ENCODE results near the gene RPS6KA2. TPM values are rescaled to one million over a fixed set of nuclear protein-coding genes. Genes with fewer than 3 reads are reported as not detected.
A peak's percentile ranks its signal among the peaks of the same experiment; 100 is the strongest.

RPS6KA2 gene
- total RNA-seq, 2 experiments from 2014 or later: 9.3 to 10.9 TPM

DNA sequence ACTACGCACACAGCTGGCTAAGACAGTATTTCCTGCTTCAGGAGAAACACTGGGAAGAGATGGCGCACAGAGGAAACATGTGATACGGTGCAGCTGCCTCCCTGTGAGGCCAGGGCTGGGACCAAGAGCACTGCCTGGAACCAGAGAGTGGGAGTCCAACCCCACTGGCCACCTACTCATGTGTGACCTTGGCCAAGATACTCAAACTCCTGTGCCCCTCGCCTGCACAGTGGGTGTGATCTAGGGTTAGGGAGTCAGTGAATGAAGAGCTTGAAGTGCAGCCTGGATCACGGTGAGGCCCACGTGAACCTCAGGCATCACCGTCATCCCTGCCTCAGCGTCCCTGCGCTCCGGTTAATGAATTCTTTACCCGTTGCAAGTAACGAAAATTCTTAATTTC lies 202.6 kb downstream of the RPS6KA2 start:
- CTCF ChIA-PET: interaction anchor here (1.0 kb wide), 1 partner anchor 24 kb away, joined by 3 read pairs; no protein-coding TSS in a partner anchor
- peaks cover 12% of the 10 kb centered on the region for H3K36me3 Mint-ChIP-seq (ENCODE audit: low read depth)
- H3K4me1 Mint-ChIP-seq: peaks cover 11% of the 10 kb centered on the region
- ATAC-seq (no peak), DNase-seq (no peak)
- no peak overlapping the region for H3K4me3 Mint-ChIP-seq
- POLR2A ChIA-PET: no interaction called here
- no peak overlapping the region for H3K27ac Mint-ChIP-seq
- no peaks in the 10 kb centered on the region for H3K27me3 Mint-ChIP-seq
- intact Hi-C loops (cut with DNase I, micrococcal nuclease): no loop called here
- peaks cover 2% of the 10 kb centered on the region for H3K9me3 Mint-ChIP-seq (ENCODE audit: low read depth)

DNA sequence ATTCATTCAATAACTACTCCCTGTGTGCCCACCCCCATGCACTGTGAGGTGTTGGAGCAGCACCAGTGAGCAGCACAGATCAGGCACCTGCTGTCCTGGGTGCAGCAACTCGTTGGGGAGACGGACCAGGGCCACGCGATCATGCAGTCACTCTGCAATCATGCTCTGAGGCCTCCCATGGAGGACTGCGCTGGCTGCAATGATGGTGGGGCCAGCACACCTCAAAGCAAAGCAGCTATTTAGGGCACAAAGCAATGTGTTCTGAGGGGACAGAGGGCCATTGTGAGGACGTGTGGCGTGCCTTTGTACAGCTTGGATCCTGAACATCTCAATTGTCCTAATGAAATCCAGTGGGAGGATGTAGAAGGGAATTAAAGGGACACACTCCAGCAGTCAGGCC lies 203.3 kb downstream of the RPS6KA2 start:
- no peak for ATAC-seq
- no peak for DNase-seq
- CTCF ChIA-PET: interaction anchor here (1.0 kb wide), 1 partner anchor 23 kb away, joined by 3 read pairs; no protein-coding TSS in a partner anchor
- Mint-ChIP-seq H3K36me3 (ENCODE audit: low read depth) (peaks cover 9% of the 10 kb centered on the region), H3K9me3 (ENCODE audit: low read depth) (peaks cover 2% of the 10 kb centered on the region), H3K4me1 (peaks cover 17% of the 10 kb centered on the region), H3K27me3 (no peaks in the 10 kb centered on the region), H3K27ac (no peak overlapping the region), H3K4me3 (no peak overlapping the region)
- intact Hi-C loops (cut with DNase I, micrococcal nuclease): no loop called here
- POLR2A ChIA-PET: no interaction called here

DNA sequence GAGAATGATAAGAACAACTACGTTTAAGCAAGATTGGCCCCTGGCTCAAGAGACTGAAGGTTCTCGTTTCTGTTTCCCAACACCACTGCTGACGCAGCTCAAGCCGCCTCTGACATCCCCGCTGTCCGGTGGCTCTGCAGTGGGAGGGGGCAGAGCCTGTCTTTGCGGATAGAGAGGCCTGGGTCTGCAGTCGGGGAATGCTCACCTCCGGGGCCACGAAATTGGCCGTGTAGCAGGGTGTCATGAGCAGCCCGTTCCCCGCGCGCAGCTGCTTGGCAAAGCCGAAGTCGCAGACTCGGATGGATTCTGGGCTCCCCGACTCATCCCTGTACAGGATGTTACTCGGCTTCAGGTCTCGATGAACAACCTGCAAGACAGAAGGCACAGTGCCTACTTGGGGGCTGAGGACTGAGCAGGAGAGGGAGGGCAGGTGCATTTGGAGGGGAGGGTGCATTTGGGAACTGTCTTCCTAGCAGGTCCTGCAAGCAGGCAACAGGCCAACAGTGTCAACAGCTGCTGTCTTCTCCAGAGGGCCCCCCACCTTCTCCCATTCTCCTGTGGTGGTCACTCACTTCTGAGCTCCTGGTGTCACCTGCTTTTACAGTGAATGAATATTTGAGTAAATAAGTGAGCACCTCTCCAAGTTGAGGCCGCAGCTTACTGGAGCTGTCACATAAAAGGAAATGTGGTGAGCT lies 203.9 kb downstream of the RPS6KA2 start:
- DNase-seq (no peak), ATAC-seq (no peak)
- intact Hi-C loops (cut with DNase I, micrococcal nuclease): no loop called here
- POLR2A ChIA-PET: interaction anchor here (0.6 kb wide), 1 partner anchor 242 kb away, joined by 3 read pairs; no protein-coding TSS in a partner anchor
- H3K4me1 Mint-ChIP-seq: peaks cover 23% of the 10 kb centered on the region
- CTCF ChIA-PET: interaction anchor here (1.0 kb wide), 1 partner anchor 23 kb away, joined by 3 read pairs; no protein-coding TSS in a partner anchor
- peaks cover 7% of the 10 kb centered on the region for H3K36me3 Mint-ChIP-seq (ENCODE audit: low read depth)
- no peaks in the 10 kb centered on the region for H3K9me3 Mint-ChIP-seq (ENCODE audit: low read depth)
- H3K27me3 Mint-ChIP-seq: no peaks in the 10 kb centered on the region
- no peak overlapping the region for H3K27ac Mint-ChIP-seq
- H3K4me3 Mint-ChIP-seq: no peak overlapping the region

- ChIA-PET CTCF (interaction anchor here (1.0 kb wide), 1 partner anchor 22 kb away, joined by 3 read pairs; no protein-coding TSS in a partner anchor), POLR2A (no interaction called here)
- H3K27me3 Mint-ChIP-seq: no peaks in the 10 kb centered on the region
- no peak overlapping the region for H3K4me3 Mint-ChIP-seq
- H3K9me3 Mint-ChIP-seq (ENCODE audit: low read depth): no peaks in the 10 kb centered on the region
- DNase-seq (no peak), ATAC-seq (no peak)
- H3K4me1 Mint-ChIP-seq: peaks cover 32% of the 10 kb centered on the region
- H3K36me3 Mint-ChIP-seq (ENCODE audit: low read depth): peaks cover 9% of the 10 kb centered on the region
- no peak overlapping the region for H3K27ac Mint-ChIP-seq
- intact Hi-C loops (cut with DNase I, micrococcal nuclease): no loop called here
Observed at GRCh38 chr6:166422201-166422940, 204.7 kb downstream of the RPS6KA2 start.

GRCh38 chr6:166420351-166420750 lies 206.7 kb downstream of the RPS6KA2 start:
- peaks cover 52% of the 10 kb centered on the region for H3K4me1 Mint-ChIP-seq
- intact Hi-C loops (cut with DNase I, micrococcal nuclease): no loop called here
- ATAC-seq: no peak
- H3K36me3 Mint-ChIP-seq (ENCODE audit: low read depth): peaks cover 22% of the 10 kb centered on the region
- POLR2A ChIA-PET: no interaction called here
- peaks cover 10% of the 10 kb centered on the region for H3K9me3 Mint-ChIP-seq (ENCODE audit: low read depth)
- CTCF ChIA-PET: interaction anchor here (1.0 kb wide), 1 partner anchor 39 kb away, joined by 3 read pairs; no protein-coding TSS in a partner anchor
- H3K27ac Mint-ChIP-seq: no peak overlapping the region
- H3K4me3 Mint-ChIP-seq: no peak overlapping the region
- DNase-seq: no peak
- H3K27me3 Mint-ChIP-seq: no peaks in the 10 kb centered on the region

GRCh38 chr6:166419717-166420116 lies 207.3 kb downstream of the RPS6KA2 start:
- ATAC-seq (no peak), DNase-seq (no peak)
- H3K4me3 Mint-ChIP-seq: no peak overlapping the region
- no peak overlapping the region for H3K27ac Mint-ChIP-seq
- ChIA-PET POLR2A (no interaction called here), CTCF (interaction anchor here (0.8 kb wide), 1 partner anchor 208 kb away, joined by 3 read pairs; the partner anchor contains the start of gene RPS6KA2)
- peaks cover 24% of the 10 kb centered on the region for H3K36me3 Mint-ChIP-seq (ENCODE audit: low read depth)
- no peaks in the 10 kb centered on the region for H3K27me3 Mint-ChIP-seq
- intact Hi-C loops (cut with DNase I, micrococcal nuclease): loop anchor here (2.0 to 5.0 kb wide), 3 partner anchors 68 to 208 kb away; partner anchors contain the start of gene RPS6KA2 (in 2 of the 2)
- H3K9me3 Mint-ChIP-seq (ENCODE audit: low read depth): peaks cover 10% of the 10 kb centered on the region
- peaks cover 58% of the 10 kb centered on the region for H3K4me1 Mint-ChIP-seq

DNA sequence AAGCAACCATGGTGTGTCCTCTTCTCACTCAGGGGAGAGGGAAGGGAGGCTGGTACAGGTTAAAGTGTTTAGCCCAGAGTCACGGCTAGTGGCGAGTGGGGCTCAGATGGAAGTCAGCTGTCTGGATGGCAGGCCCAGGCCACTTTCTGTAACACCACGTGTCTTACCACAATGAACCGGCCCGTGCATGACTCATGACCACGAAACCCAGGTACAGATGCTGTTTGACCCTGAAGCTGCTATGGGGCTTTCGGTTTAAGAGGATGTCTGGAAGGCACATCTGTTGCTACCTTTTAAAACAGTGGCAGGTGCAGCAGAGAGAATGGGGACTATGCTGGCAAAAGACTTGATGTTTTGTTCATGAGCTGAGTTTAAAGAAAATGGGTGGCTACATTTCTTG lies 207.8 kb downstream of the RPS6KA2 start:
- DNase-seq: peak; percentile 75
- Mint-ChIP-seq H3K27me3 (no peaks in the 10 kb centered on the region), H3K4me3 (no peak overlapping the region), H3K4me1 (peaks cover 62% of the 10 kb centered on the region), H3K27ac (peak overlapping the region; percentile 34), H3K9me3 (ENCODE audit: low read depth) (peaks cover 10% of the 10 kb centered on the region), H3K36me3 (ENCODE audit: low read depth) (peaks cover 22% of the 10 kb centered on the region)
- POLR2A ChIA-PET: interaction anchor here (0.6 kb wide), 1 partner anchor 98 kb away, joined by 5 read pairs; no protein-coding TSS in a partner anchor
- CTCF ChIA-PET: interaction anchor here (0.8 kb wide), 1 partner anchor 208 kb away, joined by 3 read pairs; the partner anchor contains the start of gene RPS6KA2
- ATAC-seq: peak; percentile 50
- intact Hi-C loops (cut with DNase I, micrococcal nuclease): loop anchor here (2.0 to 5.0 kb wide), 3 partner anchors 68 to 208 kb away; partner anchors contain the start of gene RPS6KA2 (in 2 of the 2)

GRCh38 chr6:166418691-166419143 lies 208.3 kb downstream of the RPS6KA2 start:
- Mint-ChIP-seq H3K27ac (peak overlapping the region; percentile 34), H3K4me1 (peaks cover 66% of the 10 kb centered on the region), H3K27me3 (no peaks in the 10 kb centered on the region), H3K9me3 (ENCODE audit: low read depth) (peaks cover 10% of the 10 kb centered on the region), H3K36me3 (ENCODE audit: low read depth) (peaks cover 21% of the 10 kb centered on the region), H3K4me3 (no peak overlapping the region)
- intact Hi-C loops (cut with DNase I, micrococcal nuclease): loop anchor here (2.0 to 5.0 kb wide), 3 partner anchors 69 to 209 kb away; partner anchors contain the start of gene RPS6KA2 (in 2 of the 2)
- ATAC-seq (no peak), DNase-seq (peak; percentile 38)
- POLR2A ChIA-PET: interaction anchor here (0.6 kb wide), 1 partner anchor 98 kb away, joined by 5 read pairs; no protein-coding TSS in a partner anchor
- CTCF ChIA-PET: no interaction called here

GRCh38 chr6:166417285-166417691 lies 209.8 kb downstream of the RPS6KA2 start:
- DNase-seq: peak; percentile 62
- Mint-ChIP-seq H3K4me1 (peaks cover 76% of the 10 kb centered on the region), H3K4me3 (no peak overlapping the region), H3K9me3 (ENCODE audit: low read depth) (peaks cover 10% of the 10 kb centered on the region), H3K36me3 (ENCODE audit: low read depth) (peaks cover 21% of the 10 kb centered on the region), H3K27me3 (no peaks in the 10 kb centered on the region), H3K27ac (peak overlapping the region; percentile 85)
- ChIA-PET POLR2A (no interaction called here), CTCF (no interaction called here)
- intact Hi-C loops (cut with DNase I, micrococcal nuclease): loop anchor here (1.0 to 5.0 kb wide), 3 partner anchors 34 to 210 kb away; partner anchors contain the start of gene RPS6KA2 (in 1 of the 2)
- ATAC-seq: peak; percentile 89

DNA sequence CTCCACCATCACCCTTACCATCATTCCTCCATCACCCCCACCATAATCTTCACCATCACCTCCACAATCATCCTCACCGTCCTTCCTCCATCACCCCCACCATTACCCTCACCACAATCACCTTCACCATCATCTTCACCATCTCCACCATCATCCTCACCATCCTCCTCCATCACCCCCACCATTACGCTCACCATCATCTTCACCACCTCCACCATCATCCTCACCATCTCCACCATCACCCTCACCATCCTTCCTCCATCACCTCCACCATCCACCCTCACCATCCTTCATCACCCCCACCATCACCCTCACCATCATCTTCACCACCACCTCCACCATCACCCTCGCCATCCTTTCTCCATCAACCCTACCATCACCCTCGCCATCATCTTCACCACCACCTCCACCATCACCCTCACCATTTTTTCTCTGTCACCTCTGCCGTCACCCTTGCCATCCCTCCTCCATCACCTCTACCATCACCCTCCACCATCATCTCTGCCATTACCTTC lies 211.2 kb downstream of the RPS6KA2 start:
- intact Hi-C loops (cut with DNase I, micrococcal nuclease): loop anchor here (5.0 kb wide), 2 partner anchors 71 to 211 kb away; partner anchors contain the start of gene RPS6KA2 (in 1 of the 2)
- no peak for DNase-seq
- Mint-ChIP-seq H3K27ac (peak overlapping the region; percentile 85), H3K27me3 (no peaks in the 10 kb centered on the region), H3K9me3 (ENCODE audit: low read depth) (peaks cover 10% of the 10 kb centered on the region), H3K4me1 (peaks cover 90% of the 10 kb centered on the region), H3K36me3 (ENCODE audit: low read depth) (peaks cover 21% of the 10 kb centered on the region), H3K4me3 (no peak overlapping the region)
- POLR2A ChIA-PET: no interaction called here
- no peak for ATAC-seq
- CTCF ChIA-PET: no interaction called here

- peak; percentile 58 for DNase-seq
- H3K36me3 Mint-ChIP-seq (ENCODE audit: low read depth): peaks cover 19% of the 10 kb centered on the region
- no peaks in the 10 kb centered on the region for H3K27me3 Mint-ChIP-seq
- H3K4me3 Mint-ChIP-seq: peak overlapping the region; percentile 5
- H3K27ac Mint-ChIP-seq: peak overlapping the region; percentile 85
- ChIA-PET CTCF (interaction anchor here (0.7 kb wide), 1 partner anchor 126 kb away, joined by 3 read pairs; no protein-coding TSS in a partner anchor), POLR2A (no interaction called here)
- intact Hi-C loops (cut with DNase I, micrococcal nuclease): loop anchor here (5.0 kb wide), 2 partner anchors 72 to 212 kb away; partner anchors contain the start of gene RPS6KA2 (in 1 of the 2)
- ATAC-seq: peak; percentile 33
- H3K4me1 Mint-ChIP-seq: peaks cover 94% of the 10 kb centered on the region
- peaks cover 10% of the 10 kb centered on the region for H3K9me3 Mint-ChIP-seq (ENCODE audit: low read depth)
Observed at GRCh38 chr6:166415306-166415705, 211.7 kb downstream of the RPS6KA2 start.

All from activated CD4-positive, alpha-beta T cell treated with anti-CD3 and anti-CD28 coated beads for 36 hours (primary cell).